Activated naive CD8-positive, alpha-beta T cell treated with anti-CD3 and anti-CD28 coated beads, Interleukin-2, amount 50 U/mL, for 16 hours (primary cell): ENCODE measurements around the gene DAGLA.
A peak's percentile ranks its signal among the peaks of the same experiment; 100 is the strongest.

Experiments
- DNase-seq: peaks from one replicate; pipeline ENCODE4 v3.0.0-alpha.2; 2020; ENCODE audit warnings: low read depth, low spot score

The DAGLA gene

DNA sequence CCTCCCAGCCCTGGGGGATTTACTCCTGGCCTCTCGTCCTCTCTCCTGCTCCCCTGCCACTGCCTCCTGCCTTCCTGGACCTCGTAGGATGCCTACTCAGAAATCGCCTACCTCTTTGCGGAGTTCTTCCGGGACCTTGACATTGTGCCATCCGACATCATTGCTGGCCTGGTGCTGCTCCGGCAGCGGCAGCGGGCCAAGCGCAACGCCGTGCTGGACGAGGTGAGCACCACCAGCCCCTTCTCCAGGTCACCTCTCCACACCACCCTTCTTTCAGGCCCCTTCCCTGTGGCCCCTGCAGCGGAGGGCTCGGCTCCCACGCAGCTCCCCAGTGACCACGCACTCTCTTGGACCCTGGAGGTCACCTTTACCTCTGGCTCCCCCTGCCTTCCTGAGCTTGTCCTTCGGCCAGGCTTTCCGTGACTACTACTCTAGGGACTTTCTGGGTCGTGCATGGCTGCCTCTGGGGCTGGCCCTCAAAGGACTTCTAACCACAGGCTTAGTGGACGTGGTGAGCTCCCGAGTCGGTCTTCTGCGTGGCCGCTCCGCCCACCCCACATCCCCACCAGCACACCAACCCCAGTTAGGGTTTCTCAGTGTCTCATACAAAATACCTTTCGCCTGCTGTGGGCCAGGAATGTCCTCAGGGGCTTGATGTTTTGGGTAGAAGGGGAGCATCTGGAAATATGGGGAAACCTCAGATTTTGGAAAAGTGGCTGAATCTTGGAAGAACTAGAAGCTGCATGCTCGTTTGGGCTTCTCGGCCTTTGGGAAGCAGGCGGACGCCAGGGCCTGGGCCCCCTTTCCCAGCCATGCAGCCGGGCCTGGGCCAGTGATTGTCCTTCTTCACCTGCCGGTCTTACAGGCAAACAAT, 48.1 kb downstream of the DAGLA start:
- no peak for DNase-seq

DNA sequence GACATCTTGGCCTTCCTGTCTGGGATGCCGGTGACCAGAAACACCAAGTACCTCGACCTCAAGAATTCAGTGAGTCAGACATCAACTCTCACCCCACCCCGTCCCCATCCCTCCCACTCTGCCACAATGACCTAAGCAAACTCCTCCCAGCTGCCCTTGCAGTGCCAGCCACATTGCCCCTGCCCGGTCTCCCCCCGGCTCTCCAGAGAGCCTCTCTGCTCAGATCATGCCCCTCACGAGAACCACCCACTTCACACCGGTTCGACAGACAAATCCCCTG, 48.7 kb downstream of the DAGLA start:
- DNase-seq, result no peak

DNA sequence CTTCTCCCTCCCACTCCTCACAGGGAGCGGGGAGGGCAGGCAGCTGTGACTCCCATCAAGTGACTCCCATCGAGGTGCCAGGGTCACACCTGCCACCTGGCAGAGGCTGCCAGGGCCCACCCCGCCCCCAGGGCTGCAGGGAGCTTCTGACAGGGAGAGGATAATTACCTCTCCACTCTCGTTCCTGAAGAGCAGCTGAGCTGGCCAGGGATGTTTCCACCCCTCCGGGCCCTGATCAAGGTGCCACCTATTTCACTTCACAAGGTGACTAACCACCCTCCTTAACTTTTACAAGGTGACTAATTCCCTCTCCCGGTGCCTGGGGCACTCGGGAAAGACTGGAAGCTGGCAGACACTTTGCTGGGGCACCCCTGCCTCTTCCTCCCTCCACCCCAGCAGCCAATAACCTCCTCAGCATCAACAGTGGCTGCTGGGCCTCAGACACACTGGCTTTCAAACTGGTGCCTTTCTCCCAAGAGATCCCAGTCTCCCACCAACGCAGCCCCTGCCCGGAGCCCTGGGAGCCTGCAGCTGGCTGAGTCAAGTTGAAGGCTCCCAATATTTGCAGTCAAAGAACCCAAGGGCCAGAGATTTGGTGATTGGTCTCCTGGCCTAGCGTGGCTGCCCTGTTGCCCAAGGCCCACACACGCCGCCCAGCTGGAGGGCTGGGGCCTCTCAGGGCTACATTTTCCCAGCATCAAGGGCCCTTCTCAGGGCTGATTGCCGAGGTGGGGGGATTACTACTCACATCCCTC, 50.2 kb downstream of the DAGLA start:
- DNase-seq, result no peak

- no peak for DNase-seq
These were observed 51.2 kb downstream of the DAGLA start for GRCh38 chr11:61731211-61731951.

DNA sequence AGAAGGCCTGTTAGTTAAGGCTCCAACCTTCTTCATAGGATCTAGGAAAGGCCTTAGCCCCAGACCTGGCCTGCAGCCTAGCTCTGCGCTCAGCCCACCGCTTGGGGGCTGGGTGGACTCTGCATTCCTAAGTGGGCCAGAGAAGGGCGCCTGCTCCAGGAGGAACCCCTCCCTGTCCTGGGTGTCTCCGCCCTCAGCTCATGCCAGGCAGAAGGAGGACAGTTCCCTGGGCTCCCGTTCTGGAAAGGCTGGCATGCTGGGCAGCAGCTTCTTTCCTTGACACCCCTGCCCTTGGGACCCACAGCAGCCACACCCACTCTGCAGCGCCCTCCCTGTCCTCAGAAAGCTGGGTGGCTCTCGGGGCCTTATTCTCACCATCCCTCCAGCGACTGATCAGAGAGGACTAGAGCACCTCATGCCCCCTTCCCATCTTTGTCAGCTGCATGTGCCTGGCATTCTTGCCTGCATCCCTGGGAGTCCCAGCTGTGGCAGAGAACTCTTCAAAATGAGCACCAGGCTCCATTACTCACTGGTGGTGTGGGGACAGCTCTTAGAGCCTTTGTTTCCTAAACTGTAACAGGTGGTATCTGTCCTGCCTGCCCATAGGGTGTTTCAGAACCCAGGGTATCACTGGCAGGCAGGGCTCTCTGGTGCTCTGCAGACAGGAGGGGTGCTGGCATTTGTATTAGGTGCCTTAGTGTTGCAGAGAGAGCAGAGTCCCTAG, 51.9 kb downstream of the DAGLA start:
- DNase-seq, result no peak

DNA sequence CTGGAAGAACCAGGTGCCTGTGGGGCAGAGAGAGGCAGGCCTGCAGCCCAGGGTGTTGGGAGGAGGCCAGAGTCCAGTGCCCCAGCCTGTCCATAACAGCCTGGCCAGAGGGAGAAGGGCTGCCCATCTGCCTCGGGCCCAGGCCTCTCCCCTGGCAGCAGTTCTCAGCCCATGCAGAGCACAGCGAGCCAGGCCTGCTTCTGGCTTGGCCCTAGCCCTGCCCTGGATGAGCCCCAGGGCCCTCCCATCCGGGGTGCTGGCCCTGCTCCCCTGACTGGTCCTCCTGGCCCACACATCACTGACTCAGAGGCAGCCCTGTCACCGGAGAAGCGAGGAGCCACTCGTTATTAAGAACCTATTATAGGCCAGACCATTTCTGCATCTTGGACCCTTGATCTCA, 52.5 kb downstream of the DAGLA start:
- no peak for DNase-seq

DNA sequence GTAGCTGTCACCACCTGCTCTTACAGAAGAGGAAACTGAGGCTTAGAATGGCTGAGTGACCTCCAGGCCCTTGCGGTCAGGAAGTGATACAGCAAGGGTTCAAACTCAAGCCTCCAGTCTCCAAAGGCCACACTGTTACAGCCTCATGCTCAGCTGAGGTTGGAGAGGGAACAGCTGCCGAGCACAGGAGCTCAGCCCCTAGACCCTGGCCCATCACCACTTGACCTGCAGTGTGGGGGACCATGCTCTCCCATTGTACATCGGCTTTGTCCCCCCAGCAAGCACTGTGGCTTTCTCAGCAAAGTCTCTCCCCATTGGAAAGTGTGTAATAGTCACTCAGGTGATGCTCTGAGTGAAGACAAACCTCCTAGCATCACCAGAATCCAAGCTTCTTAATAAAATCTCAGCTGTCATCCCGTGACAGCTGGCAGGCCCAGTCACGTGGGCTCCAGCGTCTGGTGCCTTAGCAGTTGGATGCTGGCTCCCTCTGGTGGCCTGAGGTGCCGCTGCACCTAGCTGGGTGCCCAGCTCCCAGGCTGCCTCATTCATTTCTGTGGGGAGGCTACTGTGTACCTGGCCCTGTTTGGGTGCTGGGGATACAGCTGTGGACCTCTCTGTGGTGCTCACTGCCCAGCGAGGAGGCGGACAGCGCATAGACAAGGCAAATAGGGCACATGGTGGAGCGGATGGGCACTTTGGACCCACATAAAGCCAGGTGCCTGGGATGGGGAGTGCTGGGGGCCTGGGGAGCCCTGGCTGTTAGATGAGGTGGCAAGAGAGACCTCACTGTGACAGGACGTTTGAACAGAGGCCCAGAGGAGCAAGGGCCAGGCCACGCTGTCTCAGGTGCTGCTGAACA, 53.2 kb downstream of the DAGLA start:
- peak; percentile 66 for DNase-seq

GRCh38 chr11:61734767-61735166, 54.6 kb downstream of the DAGLA start:
- no peak for DNase-seq

GRCh38 chr11:61735391-61735790, 55.2 kb downstream of the DAGLA start:
- no peak for DNase-seq

DNA sequence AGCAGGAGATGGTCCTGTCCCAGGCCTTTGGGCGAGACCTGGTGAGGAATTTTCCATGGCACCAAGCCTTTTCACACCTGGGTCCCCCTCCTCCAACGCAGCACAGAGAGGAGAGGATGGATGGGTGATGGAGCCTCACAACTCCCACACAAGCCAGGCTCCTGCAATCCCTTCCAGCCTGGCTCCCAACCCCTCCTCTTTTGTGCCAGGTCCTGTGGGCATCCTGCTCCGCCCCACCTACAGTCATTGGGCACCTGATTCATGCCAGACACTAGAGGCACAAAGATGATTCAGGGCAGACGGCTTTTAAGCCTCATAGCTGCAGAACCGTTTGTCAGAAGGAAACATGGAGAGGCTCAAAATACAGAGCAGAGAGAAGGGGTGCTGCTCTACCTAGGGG, 56.1 kb downstream of the DAGLA start:
- no peak for DNase-seq

GRCh38 chr11:61737131-61737530, 56.9 kb downstream of the DAGLA start:
- DNase-seq, result no peak

- DNase-seq, result no peak
These were observed 57.6 kb downstream of the DAGLA start for GRCh38 chr11:61737636-61738386.

DNA sequence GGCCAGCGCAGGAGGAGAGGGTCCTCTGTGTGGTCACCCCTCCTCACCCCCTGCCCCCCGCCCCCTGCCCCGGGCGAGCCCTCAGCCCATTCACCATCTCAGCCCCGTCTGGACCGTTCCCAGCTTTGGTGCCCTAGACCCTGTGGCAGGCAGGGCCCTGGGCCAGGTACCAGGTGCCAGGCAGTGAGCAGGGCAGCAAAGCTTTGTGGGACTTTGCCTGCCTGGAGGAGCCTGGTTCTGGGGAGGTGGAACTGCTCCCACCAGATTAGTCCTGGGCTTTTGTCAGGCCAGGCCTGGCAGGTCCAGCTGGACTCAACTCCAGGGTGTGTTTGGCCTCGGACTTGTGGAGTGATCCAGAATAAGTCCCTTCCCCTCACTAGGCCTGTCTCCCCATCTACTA, 58.6 kb downstream of the DAGLA start:
- no peak for DNase-seq

DNA sequence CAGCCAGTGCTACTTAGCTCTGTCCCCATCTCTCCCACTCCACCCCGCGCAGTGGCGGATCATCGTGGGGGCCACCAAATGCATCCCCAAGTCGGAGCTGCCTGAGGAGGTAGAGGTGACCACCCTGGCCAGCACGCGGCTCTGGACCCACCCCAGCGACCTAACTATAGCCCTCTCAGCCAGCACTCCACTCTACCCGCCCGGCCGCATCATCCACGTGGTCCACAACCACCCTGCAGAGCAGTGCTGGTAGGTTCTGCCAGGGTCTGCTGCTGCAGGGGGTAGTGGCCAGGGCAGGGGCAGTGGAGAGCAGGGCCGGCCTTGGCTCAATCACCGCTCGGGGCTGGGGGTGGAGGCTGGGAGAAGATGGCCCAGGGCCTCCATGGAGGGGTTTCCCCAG, 59.2 kb downstream of the DAGLA start:
- no peak for DNase-seq

- no peak for DNase-seq
These were observed 59.8 kb downstream of the DAGLA start for GRCh38 chr11:61739966-61740365.

- DNase-seq, result no peak
These were observed 62.2 kb downstream of the DAGLA start for GRCh38 chr11:61742391-61742790.

GRCh38 chr11:61743486-61744095, 63.4 kb downstream of the DAGLA start:
- no peak for DNase-seq

DNA sequence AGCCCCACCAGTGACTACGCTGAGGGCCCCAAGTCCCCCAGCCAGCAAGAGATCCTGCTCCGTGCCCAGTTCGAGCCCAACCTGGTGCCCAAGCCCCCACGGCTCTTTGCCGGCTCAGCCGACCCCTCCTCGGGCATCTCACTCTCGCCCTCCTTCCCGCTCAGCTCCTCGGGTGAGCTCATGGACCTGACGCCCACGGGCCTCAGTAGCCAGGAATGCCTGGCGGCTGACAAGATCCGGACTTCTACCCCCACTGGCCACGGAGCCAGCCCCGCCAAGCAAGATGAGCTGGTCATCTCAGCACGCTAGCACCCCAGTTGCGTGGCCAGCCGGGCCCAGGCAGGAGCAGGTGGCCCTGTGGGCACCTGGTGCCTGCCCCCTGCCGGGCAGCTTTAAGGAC, 64.0 kb downstream of the DAGLA start:
- DNase-seq, result no peak

- DNase-seq, result no peak
These were observed 64.5 kb downstream of the DAGLA start for GRCh38 chr11:61744609-61745156.
